Aorta (tissue), 5 donors: ENCODE data around the gene CACHD1. TPM values are rescaled to one million over a fixed set of nuclear protein-coding genes. Genes with fewer than 3 reads are reported as not detected.

Experiments
- ATAC-seq: fragments of 200-7000 bp; cut with Tn5 transposase; one replicate; pipeline ENCODE4 v1.9.1; 2022; ENCODE audit warnings: moderate library complexity; ENCODE audit not compliant: low FRiP score
- DNase-seq, 2 donors: peaks; one replicate each; pipeline ENCODE4 v3.0.0-alpha.2; 2020
- H3K27ac ChIP-seq, 2 donors: one replicate each; pipeline ENCODE4 v1.5.1; 2013; ENCODE audit warnings: low read length in 2 of 2, mild to moderate bottlenecking in 2 of 2, moderate library complexity in 2 of 2, control low read depth in 1 of 2, inconsistent platforms in 1 of 2, low read depth in 1 of 2
- H3K27me3 ChIP-seq, 2 donors: one replicate each; pipeline ENCODE4 v1.6.1; 2013; ENCODE audit warnings: control low read depth in 1 of 2, low read length in 1 of 2, mild to moderate bottlenecking in 1 of 2, moderate library complexity in 1 of 2; ENCODE audit not compliant: insufficient read depth in 2 of 2, control insufficient read depth in 1 of 2
- H3K36me3 ChIP-seq, 2 donors: one replicate each; pipeline ENCODE4 v1.6.1; 2013; ENCODE audit warnings: control low read depth in 1 of 2, low read length in 1 of 2, mild to moderate bottlenecking in 1 of 2; ENCODE audit not compliant: insufficient read depth in 2 of 2, control insufficient read depth in 1 of 2
- H3K4me1 ChIP-seq, 2 donors: one replicate each; pipeline ENCODE4 v1.6.1; 2013; ENCODE audit warnings: low read length in 2 of 2, control low read depth in 1 of 2, mild to moderate bottlenecking in 1 of 2, moderate library complexity in 1 of 2; ENCODE audit not compliant: insufficient read depth in 2 of 2, control insufficient read depth in 1 of 2
- H3K4me3 ChIP-seq, 2 donors: one replicate each; pipeline ENCODE4 v1.5.1; 2013; ENCODE audit warnings: low read length in 2 of 2, control low read depth in 1 of 2, mild to moderate bottlenecking in 1 of 2
- H3K9me3 ChIP-seq: one replicate; pipeline ENCODE4 v1.6.1; 2013; ENCODE audit warnings: mild to moderate bottlenecking, low read length; ENCODE audit not compliant: control insufficient read depth
- whole genome bisulfite sequencing, 2 donors: extraction: QIAGEN DNeasy Blood & Tissue Kit; methylation state at CpG; one replicate each; pipeline ENCODE4 v1.1.7; 2013; 5-methylcytosine and 5-hydroxymethylcytosine counted together
- intact Hi-C, 2 donors: fragments of 100-400 bp; cut with DNase I; formaldehyde crosslinking; loops; one replicate each; pipeline versions ENCODE4 v1.14.2 to v1.15.0; 2022
- polyA plus RNA-seq, 2 donors: library from polyadenylated mRNA; stranded (reverse); fragments of 200-250 nt; gene quantifications; one replicate each; pipeline ENCODE4 v1.2.3, GENCODE V29; 2013
- total RNA-seq, 2 donors: library from RNA; stranded (reverse); fragmentation: NEBNext Ultra II Directional; extraction: Animal tissue kit (Norgen Biotek cat#: 25700); gene quantifications; one replicate each; pipeline ENCODE4 v1.2.1, GENCODE V29; 2021
- donor health status: healthy with polysubstance abuse.
- donor health status: Bipolar disorder and iron deficiency.
- donor health status: DM: no; HTN: no; CAD: no.
- donor health status: DM: no; HTN: no; CAD: no.
- donor health status: DM: yes; HTN: yes; CAD: no.

The CACHD1 gene
- total and polyA plus RNA-seq, 4 donors, result 1.4 to 26.5 (median 5.0) TPM

GRCh38 chr1:64579767-64580166 lies 109.8 kb downstream of the CACHD1 start:
- no peaks in the 10 kb centered on the region for H3K36me3 ChIP-seq
- no peaks in the 10 kb centered on the region for H3K9me3 ChIP-seq
- WGBS, 2 donors, result 78 to 83% methylated on average over 5 of the region's 5 CpGs
- intact Hi-C loops, result no loop called here
- H3K4me1 ChIP-seq, result no peaks in the 10 kb centered on the region
- H3K27me3 ChIP-seq, result no peaks in the 10 kb centered on the region
- no peak overlapping the region for H3K4me3 ChIP-seq
- ATAC-seq, result no peak
- DNase-seq, result no peak
- H3K27ac ChIP-seq, result no peak overlapping the region

- Histone ChIP-seq H3K27ac (no peak overlapping the region), H3K9me3 (no peaks in the 10 kb centered on the region), H3K27me3 (no peaks in the 10 kb centered on the region), H3K4me3 (no peak overlapping the region), H3K4me1 (no peaks in the 10 kb centered on the region), H3K36me3 (no peaks in the 10 kb centered on the region)
- ATAC-seq (no peak), DNase-seq (no peak)
- intact Hi-C loops, result no loop called here
- WGBS, 2 donors, result 79 to 88% methylated on average over 3 of the region's 3 CpGs
These were observed 111.4 kb downstream of the CACHD1 start for GRCh38 chr1:64581135-64581842.

GRCh38 chr1:64581843-64582185 lies 111.9 kb downstream of the CACHD1 start:
- ATAC-seq (no peak), DNase-seq (no peak)
- Histone ChIP-seq H3K4me3 (no peak overlapping the region), H3K36me3 (no peaks in the 10 kb centered on the region), H3K9me3 (no peaks in the 10 kb centered on the region), H3K27me3 (no peaks in the 10 kb centered on the region), H3K4me1 (no peaks in the 10 kb centered on the region), H3K27ac (no peak overlapping the region)
- intact Hi-C loops, result no loop called here
- 89 to 93% methylated on average over 4 of the region's 4 CpGs for WGBS, 2 donors

- no peaks in the 10 kb centered on the region for H3K36me3 ChIP-seq
- H3K27ac ChIP-seq, result no peak overlapping the region
- WGBS, 2 donors, result 87 to 95% methylated on average over 1 of the region's 1 CpG
- no peaks in the 10 kb centered on the region for H3K4me1 ChIP-seq
- H3K27me3 ChIP-seq, result no peaks in the 10 kb centered on the region
- no peak overlapping the region for H3K4me3 ChIP-seq
- no peak for ATAC-seq
- no peak for DNase-seq
- no peaks in the 10 kb centered on the region for H3K9me3 ChIP-seq
- intact Hi-C loops, result no loop called here
These were observed 114.5 kb downstream of the CACHD1 start for GRCh38 chr1:64584479-64584878.

- ATAC-seq (no peak), DNase-seq (no peak)
- H3K27ac ChIP-seq, result no peak overlapping the region
- intact Hi-C loops, result no loop called here
- no peak overlapping the region for H3K4me3 ChIP-seq
- H3K36me3 ChIP-seq, result no peaks in the 10 kb centered on the region
- no peaks in the 10 kb centered on the region for H3K9me3 ChIP-seq
- no peaks in the 10 kb centered on the region for H3K27me3 ChIP-seq
- no peaks in the 10 kb centered on the region for H3K4me1 ChIP-seq
These were observed 118.9 kb downstream of the CACHD1 start for GRCh38 chr1:64588876-64589275.

GRCh38 chr1:64590316-64590715 lies 120.4 kb downstream of the CACHD1 start:
- WGBS, 2 donors, result 94 to 100% methylated on average over 1 of the region's 1 CpG

GRCh38 chr1:64594446-64594845 lies 124.5 kb downstream of the CACHD1 start:
- Histone ChIP-seq H3K4me3 (no peak overlapping the region), H3K9me3 (no peaks in the 10 kb centered on the region), H3K27ac (no peak overlapping the region), H3K36me3 (no peaks in the 10 kb centered on the region), H3K4me1 (no peaks in the 10 kb centered on the region), H3K27me3 (no peaks in the 10 kb centered on the region)
- ATAC-seq, result no peak
- 90 to 94% methylated on average over 4 of the region's 4 CpGs for WGBS, 2 donors
- no peak for DNase-seq
- intact Hi-C loops, result no loop called here

More at GRCh38 chr1:64590316-64590715, 120.4 kb downstream of the CACHD1 start:
- ATAC-seq, result no peak
- no peaks in the 10 kb centered on the region for H3K27me3 ChIP-seq
- no peaks in the 10 kb centered on the region for H3K4me1 ChIP-seq
- intact Hi-C loops, result no loop called here
- no peak overlapping the region for H3K4me3 ChIP-seq
- no peaks in the 10 kb centered on the region for H3K9me3 ChIP-seq
- H3K36me3 ChIP-seq, result no peaks in the 10 kb centered on the region
- DNase-seq, result no peak
- no peak overlapping the region for H3K27ac ChIP-seq

GRCh38 chr1:64595871-64596515 lies 126.1 kb downstream of the CACHD1 start:
- no peaks in the 10 kb centered on the region for H3K4me1 ChIP-seq
- no peaks in the 10 kb centered on the region for H3K36me3 ChIP-seq
- H3K27me3 ChIP-seq, result no peaks in the 10 kb centered on the region
- intact Hi-C loops, result no loop called here
- DNase-seq, result no peak
- no peaks in the 10 kb centered on the region for H3K9me3 ChIP-seq
- no peak overlapping the region for H3K4me3 ChIP-seq
- 85 to 89% methylated on average over 5 of the region's 5 CpGs for WGBS, 2 donors
- no peak overlapping the region for H3K27ac ChIP-seq
- no peak for ATAC-seq

- no peaks in the 10 kb centered on the region for H3K27me3 ChIP-seq
- H3K4me1 ChIP-seq, result no peaks in the 10 kb centered on the region
- intact Hi-C loops, result no loop called here
- H3K9me3 ChIP-seq, result no peaks in the 10 kb centered on the region
- no peak for DNase-seq
- H3K27ac ChIP-seq, result no peak overlapping the region
- no peaks in the 10 kb centered on the region for H3K36me3 ChIP-seq
- ATAC-seq, result no peak
- no peak overlapping the region for H3K4me3 ChIP-seq
- 83 to 90% methylated on average over 4 of the region's 4 CpGs for WGBS, 2 donors
These were observed 127.2 kb downstream of the CACHD1 start for GRCh38 chr1:64597113-64597512.
